GM23338 (cell line): Measurements from ENCODE around the gene HNRNPL. TPM values are rescaled to one million over a fixed set of nuclear protein-coding genes. Genes with fewer than 3 reads are reported as not detected.

Experiments
- ATAC-seq: fragments of 200-7000 bp; cut with Tn5 transposase; 3 replicates; pipeline ENCODE4 v1.9.1; 2020
- DNase-seq: peaks from one replicate; pipeline ENCODE4 v3.0.0-alpha.2; 2015; ENCODE audit warnings: low spot score
- H2AFZ ChIP-seq: fragments of 200-600 bp; sonication (generic); 2 replicates; pipeline ENCODE4 v1.8.0; 2016; ENCODE audit warnings: antibody characterized with exemption, mild to moderate bottlenecking, moderate library complexity
- H3F3A ChIP-seq: fragments of 200-600 bp; sonication (generic); replicated peaks from 2 replicates; pipeline ENCODE4 v1.8.0; 2017; ENCODE audit warnings: antibody characterized with exemption, mixed run types, low read depth
- H3K27ac ChIP-seq: fragments of 200-600 bp; sonication (generic); 2 replicates; pipeline ENCODE4 v1.6.1; 2016; ENCODE audit warnings: low read depth
- H3K27me3 ChIP-seq: fragments of 200-600 bp; sonication (generic); 2 replicates; pipeline ENCODE4 v1.8.0; 2016; ENCODE audit warnings: mild to moderate bottlenecking, mixed run types, moderate library complexity; ENCODE audit not compliant: insufficient read depth
- H3K36me3 ChIP-seq: fragments of 200-600 bp; sonication (generic); 2 replicates; pipeline ENCODE4 v1.8.0; 2016; ENCODE audit warnings: mild to moderate bottlenecking; ENCODE audit not compliant: insufficient read depth
- H3K4me1 ChIP-seq: fragments of 200-600 bp; sonication (generic); 2 replicates; pipeline ENCODE4 v1.8.0; 2016; ENCODE audit warnings: mild to moderate bottlenecking, moderate library complexity; ENCODE audit not compliant: insufficient read depth
- H3K4me2 ChIP-seq: fragments of 200-600 bp; sonication (generic); 2 replicates; pipeline ENCODE4 v1.7.1; 2017; ENCODE audit warnings: mixed run types
- H3K4me3 ChIP-seq: fragments of 200-600 bp; sonication (generic); 2 replicates; pipeline ENCODE4 v1.6.1; 2016; ENCODE audit warnings: mixed run types
- H3K79me2 ChIP-seq: fragments of 200-600 bp; sonication (generic); replicated peaks from 2 replicates; pipeline ENCODE4 v1.8.0; 2017; ENCODE audit warnings: mild to moderate bottlenecking; ENCODE audit not compliant: insufficient read depth
- H3K9me2 ChIP-seq: fragments of 200-600 bp; sonication (generic); 2 replicates; pipeline ENCODE4 v1.8.0; 2017; ENCODE audit not compliant: insufficient read depth
- H4K20me1 ChIP-seq: fragments of 200-600 bp; sonication (generic); replicated peaks from 2 replicates; pipeline ENCODE4 v1.8.0; 2017; ENCODE audit warnings: mild to moderate bottlenecking; ENCODE audit not compliant: insufficient read depth
- H3K27ac Mint-ChIP-seq: 2 replicates; pipeline ENCODE4 v1.8.0; 2020; ENCODE audit warnings: inconsistent platforms, mild to moderate bottlenecking, moderate library complexity, mixed read lengths
- H3K27me3 Mint-ChIP-seq: 3 replicates; pipeline ENCODE4 v1.8.0; 2022; ENCODE audit warnings: low read depth, mild to moderate bottlenecking, moderate library complexity, mixed read lengths, inconsistent platforms; ENCODE audit not compliant: insufficient read depth, poor library complexity
- H3K36me3 Mint-ChIP-seq: 3 replicates; pipeline ENCODE4 v1.8.0; 2021; ENCODE audit warnings: low read depth, mild to moderate bottlenecking, inconsistent platforms, moderate library complexity, mixed read lengths
- H3K4me1 Mint-ChIP-seq: 3 replicates; pipeline ENCODE4 v1.8.0; 2020; ENCODE audit warnings: mild to moderate bottlenecking, inconsistent platforms, mixed read lengths
- H3K4me3 Mint-ChIP-seq: 3 replicates; pipeline ENCODE4 v1.8.0; 2021; ENCODE audit warnings: moderate library complexity, mild to moderate bottlenecking, inconsistent platforms, mixed read lengths
- H3K9me3 Mint-ChIP-seq: 3 replicates; pipeline ENCODE4 v1.8.0; 2020; ENCODE audit warnings: moderate library complexity, mild to moderate bottlenecking, inconsistent platforms, mixed read lengths
- EZH2 ChIP-seq: fragments of 200-600 bp; sonication (generic); IDR thresholded peaks from one replicate; pipeline ENCODE4 v1.8.0; 2017; ENCODE audit warnings: antibody characterized with exemption, mild to moderate bottlenecking, low read depth; ENCODE audit not compliant: unreplicated experiment
- EZH2phosphoT487 ChIP-seq: fragments of 200-600 bp; sonication (generic); IDR thresholded peaks from one replicate; pipeline ENCODE4 v1.8.1; 2018; ENCODE audit warnings: antibody characterized with exemption; ENCODE audit not compliant: unreplicated experiment
- JUNB ChIP-seq: IDR thresholded peaks from one replicate; pipeline ENCODE4 v1.6.1; 2016; ENCODE audit warnings: antibody characterized with exemption; ENCODE audit not compliant: unreplicated experiment
- POLR2AphosphoS5 ChIP-seq: IDR thresholded peaks from 2 replicates; pipeline ENCODE4 v1.6.1; 2016; ENCODE audit warnings: antibody characterized with exemption, low read depth
- STAT1 ChIP-seq: IDR thresholded peaks from one replicate; pipeline ENCODE4 v1.6.1; 2016; ENCODE audit warnings: antibody characterized with exemption; ENCODE audit not compliant: unreplicated experiment
- ZNF331 ChIP-seq: fragments of 250-450 bp; sonication (Bioruptor Pico); IDR thresholded peaks from 2 replicates; pipeline ENCODE4 v1.5.0; 2020; ENCODE audit warnings: low read depth, mild to moderate bottlenecking, moderate library complexity
- ZNF462 ChIP-seq: fragments of 250-450 bp; sonication (Bioruptor Pico); IDR thresholded peaks from 2 replicates; pipeline ENCODE4 v1.5.0; 2020; ENCODE audit warnings: mild to moderate bottlenecking, moderate library complexity
- polyA plus RNA-seq: library from polyadenylated mRNA; unstranded; fragments of >200 nt; fragmentation: Nextera tagmentation; extraction: Ambion mirVana; gene quantifications from 2 replicates; pipeline ENCODE4 v1.2.1, GENCODE V29; 2016
- total RNA-seq: library from RNA; depleted of rRNA; stranded (reverse); fragments of >200 nt; shearing (Covaris generic); gene quantifications from 2 replicates; pipeline ENCODE4 v1.2.3, GENCODE V29; 2014

Gene HNRNPL
- total and polyA plus RNA-seq, 2 experiments from 2014 or later, result 580 to 664 TPM

GRCh38 chr19:38831142-38831605 is 18.6 kb downstream of the HNRNPL start:
- Histone ChIP-seq H3K9me2 (no peaks in the 10 kb centered on the region), H3K79me2 (peaks cover 9% of the 10 kb centered on the region; the same call in 1 of the 2 replicates), H3K27ac (peak overlapping the region; percentile 78; the same call in 1 of the 2 replicates), H4K20me1 (peaks cover 10% of the 10 kb centered on the region; the same call in 1 of the 2 replicates), H3K4me2 (peak overlapping the region; percentile 97), H3K36me3 (peaks cover 8% of the 10 kb centered on the region), H3F3A (peaks cover 38% of the 10 kb centered on the region), H3K27me3 (no peaks in the 10 kb centered on the region), H2AFZ (peak overlapping the region; percentile 95), H3K4me3 (peak overlapping the region; percentile 80), H3K4me1 (peaks cover 18% of the 10 kb centered on the region)
- H3K27me3 Mint-ChIP-seq, result peaks cover 12% of the 10 kb centered on the region
- TF ChIP-seq EZH2phosphoT487, result no peak
- TF ChIP-seq POLR2AphosphoS5, result no peak
- TF ChIP-seq ZNF331 (CRISPR knock-in tag), result no peak
- no peak for TF ChIP-seq STAT1
- no peak for TF ChIP-seq EZH2
- no peak for TF ChIP-seq ZNF462 (CRISPR knock-in tag)
- TF ChIP-seq JUNB, result no peak
- peaks cover 48% of the 10 kb centered on the region for H3K36me3 Mint-ChIP-seq
- ATAC-seq (peak; percentile 25), DNase-seq (peak; percentile 57)
- peak overlapping the region; percentile 78 for H3K4me3 Mint-ChIP-seq
- H3K9me3 Mint-ChIP-seq, result no peaks in the 10 kb centered on the region
- H3K4me1 Mint-ChIP-seq, result peaks cover 21% of the 10 kb centered on the region
- peak overlapping the region; percentile 68 for H3K27ac Mint-ChIP-seq
